GM11168 (cell line): Measurements from ENCODE around the gene SARDH.

ENCODE experiments used
- in situ Hi-C: fragments of 300-500 bp; cut with MboI; formaldehyde crosslinking; loops from one replicate; pipeline ENCODE4 v1.12.0; 2022; ENCODE audit warnings: low sequenced_read_pairs; ENCODE audit not compliant: unreplicated experiment

Gene SARDH

GRCh38 chr9:133718563-133719315, 19.4 kb downstream of the SARDH start:
- in situ Hi-C loops, result no loop called here

- in situ Hi-C loops, result no loop called here
Measured at GRCh38 chr9:133717113-133718031, 20.8 kb downstream of the SARDH start.

GRCh38 chr9:133716564-133717112, 21.5 kb downstream of the SARDH start:
- in situ Hi-C loops, result no loop called here

GRCh38 chr9:133715866-133716563, 22.1 kb downstream of the SARDH start:
- in situ Hi-C loops, result no loop called here

- in situ Hi-C loops, result no loop called here
Measured at GRCh38 chr9:133715295-133715865, 22.8 kb downstream of the SARDH start.

GRCh38 chr9:133714606-133715294, 23.4 kb downstream of the SARDH start:
- in situ Hi-C loops, result no loop called here

- in situ Hi-C loops, result no loop called here
Measured at GRCh38 chr9:133713960-133714495, 24.1 kb downstream of the SARDH start.

GRCh38 chr9:133713150-133713959, 24.8 kb downstream of the SARDH start:
- in situ Hi-C loops, result no loop called here

GRCh38 chr9:133712221-133713100, 25.7 kb downstream of the SARDH start:
- in situ Hi-C loops, result no loop called here

GRCh38 chr9:133711428-133712220, 26.5 kb downstream of the SARDH start:
- in situ Hi-C loops, result no loop called here

GRCh38 chr9:133710661-133711427, 27.3 kb downstream of the SARDH start:
- in situ Hi-C loops, result no loop called here

GRCh38 chr9:133709691-133710571, 28.2 kb downstream of the SARDH start:
- in situ Hi-C loops, result no loop called here

- in situ Hi-C loops, result no loop called here
Measured at GRCh38 chr9:133709015-133709611, 29.0 kb downstream of the SARDH start.

GRCh38 chr9:133708246-133709014, 29.7 kb downstream of the SARDH start:
- in situ Hi-C loops, result no loop called here
